Mucosa of gallbladder (tissue), 1 donor: ENCODE results near the gene WDR86. TPM values are rescaled to one million over a fixed set of nuclear protein-coding genes. Genes with fewer than 3 reads are reported as not detected.

Experiments used
- DNase-seq: peaks from one replicate; pipeline ENCODE4 v3.0.0-alpha.2; 2020; ENCODE audit warnings: low spot score
- total RNA-seq: library from RNA; stranded (reverse); gene quantifications from one replicate; pipeline ENCODE4 v1.2.1, GENCODE V29; 2021
- donor health status: DM: no; HTN: no; CAD: no.

The WDR86 gene
- total RNA-seq, 1 donor from 2014 or later = 2.9 TPM

DNA sequence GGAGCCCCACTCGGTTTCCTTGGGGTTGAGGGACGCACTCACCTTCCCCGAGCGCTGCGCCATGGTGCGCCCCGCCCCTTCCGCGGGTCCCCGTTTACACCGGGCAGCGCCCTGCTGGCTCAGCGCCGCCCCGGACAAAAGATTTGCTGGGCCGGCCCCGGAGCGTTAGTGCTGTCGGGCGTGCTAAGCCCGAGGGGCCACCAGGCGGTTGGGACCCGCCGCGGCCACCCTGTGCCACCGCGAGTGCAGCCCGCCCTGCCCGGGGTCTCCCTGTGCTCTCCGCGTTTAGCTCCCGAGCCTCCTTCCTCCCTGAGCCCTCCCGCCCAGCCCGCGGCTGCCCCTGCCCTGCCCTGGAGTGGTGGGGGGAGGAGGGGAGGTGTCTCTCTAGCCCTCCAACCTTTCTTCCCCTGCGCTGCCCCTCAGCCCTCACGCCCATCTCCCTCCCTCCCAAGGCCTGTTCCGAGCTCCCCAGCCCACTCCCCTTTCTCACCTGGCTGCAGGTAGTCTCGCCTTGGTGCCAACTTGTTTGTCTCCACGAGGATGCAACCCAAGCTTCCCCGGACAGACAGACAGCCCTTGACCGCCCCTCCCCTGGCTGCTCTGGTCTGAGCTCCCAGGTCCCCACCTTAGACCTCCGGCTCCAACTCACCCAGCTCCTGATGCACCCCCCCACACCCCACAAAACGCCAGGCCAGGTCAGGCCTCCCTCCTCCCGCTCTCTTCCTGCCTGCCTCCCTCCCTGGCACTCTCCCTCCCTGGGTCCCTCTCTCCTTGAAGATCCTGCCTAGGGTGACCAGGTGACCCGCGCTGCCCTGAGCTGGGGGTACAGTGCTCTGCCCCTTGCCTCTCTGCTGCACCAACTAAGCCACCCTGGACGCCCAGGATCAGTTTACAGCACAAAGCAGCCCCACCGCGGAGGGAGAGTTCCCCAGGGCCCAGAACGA is 30.3 kb upstream of the WDR86 start, which contains the start of gene CRYGN:
TSS of gene CRYGN (minus strand) at position 287 of the 944 bp plus-strand sequence. CDS start at position 63, 224 bp downstream.
- DNase-seq = no peak

DNA sequence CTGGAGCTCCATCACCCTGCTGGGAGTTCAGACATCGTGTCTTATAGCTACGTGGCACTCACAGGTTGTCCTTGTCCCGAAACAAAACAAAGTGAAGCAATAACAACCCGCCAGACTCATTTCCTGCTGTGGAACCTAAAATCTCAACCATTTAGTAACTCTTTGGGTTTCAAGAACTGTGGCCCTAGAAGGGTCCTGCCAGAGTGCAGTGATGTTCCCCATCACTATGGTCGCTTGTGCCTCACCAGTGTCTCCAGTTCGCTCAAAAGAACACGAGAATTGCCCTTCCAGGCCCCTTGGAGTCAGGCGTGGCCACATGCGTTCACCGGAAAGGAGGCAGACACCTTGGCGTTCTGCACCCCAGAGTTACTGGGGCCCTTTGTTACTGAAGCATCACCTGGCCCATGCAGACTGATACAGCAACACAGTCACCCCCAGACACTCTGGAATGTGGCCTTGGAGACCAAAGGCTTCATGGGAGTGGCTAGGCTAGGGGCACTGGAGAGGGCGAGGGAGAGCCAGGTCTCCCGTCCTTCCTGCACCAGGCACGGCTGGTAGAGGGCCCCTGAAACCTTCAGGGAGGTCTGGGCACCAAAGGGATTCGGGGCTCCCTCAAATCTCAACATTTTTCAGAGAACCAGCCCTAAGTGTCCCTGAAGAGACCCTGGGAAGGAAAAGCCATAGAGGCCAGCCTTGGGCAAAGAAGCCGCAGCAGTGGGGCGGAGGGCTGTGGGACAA is 29.2 kb upstream of the WDR86 start:
- DNase-seq = no peak

DNA sequence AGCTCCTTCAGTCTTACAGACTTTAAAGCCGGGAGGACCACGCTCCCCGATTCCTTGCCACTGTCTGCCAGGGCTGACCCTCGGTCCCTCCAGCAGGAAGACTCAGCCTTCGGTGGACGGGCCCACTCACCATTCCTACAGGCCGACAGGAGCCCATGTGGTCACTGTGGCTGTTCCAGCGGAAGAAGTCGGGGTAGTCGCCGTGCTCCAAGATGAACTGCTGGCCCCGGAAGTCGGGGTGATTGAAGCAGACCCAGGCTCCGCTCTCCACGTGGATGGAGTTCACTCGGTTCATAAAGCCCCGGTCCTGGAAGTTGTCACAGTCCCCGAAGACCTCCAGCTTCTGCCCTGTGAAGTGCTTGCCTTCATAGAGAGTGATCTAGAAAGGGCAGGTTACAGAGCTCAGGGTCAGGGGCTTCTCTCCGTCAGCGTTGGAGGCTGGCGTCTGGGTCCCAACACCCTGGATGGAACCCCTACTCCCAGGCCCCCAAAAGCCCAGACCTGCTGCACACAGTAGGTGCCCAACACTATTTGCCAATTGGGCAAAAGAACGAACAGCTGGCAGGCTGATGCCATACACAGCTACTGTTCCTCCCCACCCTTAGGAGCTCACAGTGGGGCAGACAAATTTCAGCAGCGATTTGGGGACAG is 28.2 kb upstream of the WDR86 start:
- no peak for DNase-seq

DNA sequence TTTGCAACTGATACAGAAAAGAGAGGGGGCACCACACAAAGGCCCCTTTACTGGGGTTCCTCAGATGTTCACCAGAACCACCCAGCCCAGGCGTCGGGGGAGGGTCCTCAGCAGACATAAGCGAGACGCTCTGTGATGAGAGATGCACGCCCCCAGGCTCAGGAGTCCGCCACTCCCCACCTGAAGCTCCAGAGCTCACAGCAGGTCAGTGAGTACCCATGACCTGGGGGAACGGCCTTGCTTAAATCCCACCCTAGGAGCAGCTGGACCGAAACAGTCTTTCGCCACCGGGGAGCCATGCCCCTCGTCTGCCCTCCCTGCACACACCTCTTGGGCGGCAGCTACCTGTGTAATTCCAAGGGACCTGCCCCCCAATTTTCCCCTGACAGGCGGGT is 27.3 kb upstream of the WDR86 start:
- no peak for DNase-seq

DNA sequence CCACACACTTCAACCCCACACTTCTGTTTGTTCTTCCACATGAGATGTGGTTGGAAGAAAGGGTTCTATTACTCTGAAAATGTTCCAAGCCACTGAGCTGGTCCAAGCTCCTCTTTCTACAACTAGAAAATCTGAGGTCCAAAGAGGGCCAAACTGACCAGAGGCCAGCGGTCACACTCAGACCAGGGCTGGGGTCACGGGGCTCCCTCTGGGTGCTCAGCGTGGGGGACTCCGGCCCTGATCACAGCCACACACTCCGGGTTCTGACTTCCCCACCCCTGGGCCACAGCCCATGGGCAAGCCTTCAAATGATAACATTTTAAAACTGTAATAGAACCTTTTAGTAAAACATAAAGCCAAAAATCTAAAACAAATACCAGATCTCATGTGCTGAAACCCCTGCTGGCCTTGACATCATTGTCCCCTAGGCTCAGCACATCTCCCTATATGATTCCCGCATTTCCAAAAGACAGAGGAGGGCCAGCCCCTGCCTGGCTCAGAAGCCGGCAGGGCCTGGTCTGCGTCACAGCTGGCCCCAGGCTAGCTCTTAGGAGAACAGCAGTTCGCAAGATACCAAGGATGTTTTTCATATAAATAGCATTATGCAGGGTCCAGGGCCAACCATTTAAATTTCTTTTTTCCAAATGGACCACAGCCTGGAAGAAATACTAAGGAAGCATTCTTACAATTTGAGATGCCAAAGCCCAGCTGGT is 26.8 kb upstream of the WDR86 start:
- peak; percentile 46 for DNase-seq

DNA sequence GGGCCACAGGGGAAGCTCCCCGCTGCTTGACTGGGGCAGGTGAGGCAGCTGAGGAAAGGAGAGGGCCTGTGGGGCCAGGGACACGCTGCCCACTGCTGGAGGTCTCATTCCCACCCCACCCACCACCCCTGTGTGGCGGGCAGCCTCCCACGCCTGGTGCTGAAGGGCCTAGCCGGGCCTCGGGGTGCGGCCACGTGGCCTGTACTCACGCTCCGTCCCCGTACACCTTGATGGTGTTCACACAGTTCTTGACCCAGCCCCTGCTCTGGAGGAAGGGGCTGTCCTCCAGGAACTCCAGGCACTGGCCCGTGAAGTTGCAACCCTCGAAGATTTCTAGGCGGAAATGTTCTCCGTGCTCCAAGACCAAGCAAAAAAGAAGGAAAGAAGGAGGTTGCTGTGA is 26.1 kb upstream of the WDR86 start:
- no peak for DNase-seq

DNA sequence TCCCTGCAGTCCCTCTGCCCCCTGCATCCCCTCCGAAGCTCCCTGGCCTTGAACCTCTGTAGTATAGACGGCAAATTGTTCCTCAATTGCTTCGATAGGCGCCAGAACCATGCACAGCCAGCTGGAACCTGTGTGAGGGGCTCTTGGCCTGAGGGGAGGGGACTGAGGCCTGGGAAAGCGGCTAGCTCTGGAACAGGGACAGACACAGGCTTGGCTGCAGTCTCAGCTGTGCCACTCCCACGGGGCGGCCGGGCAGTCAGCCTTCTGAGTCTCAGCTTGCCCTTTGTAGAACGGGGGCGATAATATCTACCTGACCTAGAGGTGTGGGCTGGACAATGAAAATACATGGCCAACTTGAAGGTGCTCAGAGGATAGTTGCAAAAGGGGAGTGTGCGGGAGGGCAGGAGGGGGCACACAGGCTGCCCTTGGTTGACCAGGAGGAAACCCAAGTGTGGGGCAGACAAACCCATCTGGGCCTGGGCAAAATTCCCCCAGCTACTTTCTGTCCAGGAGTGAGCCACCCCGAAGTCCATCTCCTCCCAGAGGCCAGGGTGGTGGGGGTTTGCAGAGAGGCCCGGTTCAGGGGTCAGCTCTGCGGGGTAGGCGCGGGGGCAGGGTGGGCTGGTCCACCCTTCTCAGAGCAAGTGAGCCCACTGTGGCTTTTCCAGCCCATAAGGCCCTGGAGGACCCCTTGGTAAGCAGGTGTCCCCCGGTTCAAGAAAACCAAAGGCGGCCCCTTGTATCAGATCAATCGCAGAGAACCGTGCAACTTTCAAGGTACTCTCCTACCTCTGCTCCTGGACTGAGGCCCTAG is 25.5 kb upstream of the WDR86 start:
- DNase-seq = no peak

DNA sequence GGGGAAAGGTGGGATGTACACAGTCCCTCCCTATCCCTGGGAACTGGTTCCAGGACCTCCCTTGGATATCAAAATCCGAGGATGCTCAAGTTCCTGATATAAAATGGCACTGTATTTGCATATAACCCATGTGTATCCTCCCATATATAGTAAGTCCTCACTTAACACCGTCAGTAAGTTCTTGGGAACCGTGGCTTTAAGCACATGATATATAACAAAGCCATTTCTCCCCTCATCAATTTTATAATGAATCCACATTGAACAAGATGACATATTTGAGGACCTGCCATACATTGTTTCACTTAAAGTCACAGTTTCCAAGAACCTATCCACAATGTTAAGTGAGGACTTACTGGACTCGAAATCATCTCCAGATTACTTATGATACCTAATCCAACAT is 24.7 kb upstream of the WDR86 start:
- DNase-seq = no peak

DNA sequence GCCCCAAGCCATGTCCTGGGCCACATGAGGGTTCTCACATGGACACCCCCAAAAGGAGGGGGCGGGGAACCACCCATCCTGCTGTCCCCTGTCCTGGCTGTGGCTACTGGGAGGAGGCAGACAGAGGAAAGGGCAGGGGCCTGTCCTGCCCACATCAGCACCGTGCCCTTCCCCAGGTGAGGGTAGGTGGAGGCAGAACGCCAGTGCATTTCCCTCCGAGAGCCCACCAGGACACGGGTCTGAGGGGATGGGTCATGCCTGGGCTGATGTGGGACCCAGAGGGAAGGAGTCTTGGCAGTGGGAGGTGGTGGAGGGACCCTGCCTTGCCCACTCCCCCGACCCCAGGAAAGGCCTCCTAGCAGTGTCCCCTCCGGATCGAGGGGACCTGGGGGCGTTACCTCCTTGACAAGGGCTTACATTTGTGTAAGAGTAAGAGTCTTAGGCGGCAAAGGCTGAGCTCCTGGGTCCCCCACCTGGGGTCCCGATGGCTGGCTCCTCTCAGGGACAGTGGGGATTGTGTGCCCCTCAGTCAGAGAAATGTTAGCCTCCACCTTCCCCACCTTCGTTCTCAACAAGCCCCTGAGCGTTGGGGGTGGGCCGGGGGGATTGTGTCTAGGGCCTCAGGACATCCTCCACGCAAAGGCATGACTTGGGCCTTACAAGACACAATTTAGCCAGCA is 24.0 kb upstream of the WDR86 start:
- no peak for DNase-seq

DNA sequence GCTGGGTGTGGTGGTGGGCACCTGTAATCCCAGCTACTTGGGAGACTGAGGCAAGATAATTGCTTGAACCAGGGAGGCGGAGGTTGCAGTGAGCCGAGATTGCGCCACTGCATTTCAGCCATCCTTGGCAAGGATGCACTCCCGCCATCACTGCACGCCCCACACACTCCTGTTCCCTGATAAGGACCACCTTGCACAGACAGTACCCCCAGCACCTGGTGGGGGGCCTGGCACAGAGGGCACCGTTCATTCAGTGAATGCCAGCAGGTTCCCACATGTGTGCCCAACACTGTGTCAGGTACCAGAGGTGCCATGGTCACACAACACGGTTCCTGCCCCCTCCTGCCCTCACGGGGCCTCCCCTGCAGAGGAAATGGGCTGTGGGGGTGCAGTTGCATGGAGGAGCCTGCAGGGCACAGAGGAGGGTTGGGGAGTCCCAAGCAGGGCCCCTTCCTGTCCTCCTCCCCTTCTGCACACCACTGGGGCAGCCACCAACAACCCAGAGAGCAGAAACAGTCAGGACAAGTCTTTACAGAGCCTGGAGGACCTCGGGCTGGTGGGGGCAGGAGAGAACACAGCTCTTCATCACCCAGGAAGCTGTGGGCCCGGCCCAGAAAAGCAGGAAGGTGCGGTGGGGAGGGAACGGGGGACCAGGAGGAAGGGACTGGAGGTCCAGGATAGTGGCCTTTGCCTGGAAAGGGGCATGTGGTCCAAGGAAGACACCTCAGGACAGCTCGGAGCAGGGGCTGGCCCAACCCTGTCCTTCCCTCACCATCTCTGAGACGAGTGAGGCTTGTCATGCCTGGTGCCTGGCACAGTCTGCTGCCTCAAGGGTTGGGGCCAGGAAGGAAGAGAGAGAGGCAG is 23.1 kb upstream of the WDR86 start:
- no peak for DNase-seq

DNA sequence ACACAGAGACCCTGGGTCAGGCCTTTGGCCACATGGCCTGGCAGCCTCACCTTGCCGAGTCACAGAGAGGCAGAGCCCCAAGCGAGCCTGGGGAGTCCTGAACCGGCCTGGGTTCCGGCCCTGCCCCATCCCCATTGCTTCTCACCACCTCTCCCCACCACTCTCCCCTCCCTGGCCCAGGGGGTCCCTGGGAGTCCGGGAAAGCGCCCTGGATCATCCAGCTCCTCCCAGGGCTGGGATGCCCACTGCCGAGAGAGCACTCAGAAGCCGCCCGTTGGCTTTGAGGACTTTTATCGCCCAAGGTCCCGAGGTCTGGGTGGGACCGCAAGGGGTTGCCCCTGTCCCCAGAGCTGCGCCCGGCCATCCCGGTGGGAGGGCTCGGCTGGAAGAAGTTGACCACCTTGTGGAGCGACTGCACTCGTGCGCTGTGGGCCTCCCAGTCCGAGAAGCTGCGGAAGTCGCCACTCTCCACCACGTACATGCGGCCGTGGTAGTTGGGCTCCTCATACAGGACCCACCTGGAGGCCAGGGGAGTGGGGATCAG is 22.0 kb upstream of the WDR86 start:
- no peak for DNase-seq

DNA sequence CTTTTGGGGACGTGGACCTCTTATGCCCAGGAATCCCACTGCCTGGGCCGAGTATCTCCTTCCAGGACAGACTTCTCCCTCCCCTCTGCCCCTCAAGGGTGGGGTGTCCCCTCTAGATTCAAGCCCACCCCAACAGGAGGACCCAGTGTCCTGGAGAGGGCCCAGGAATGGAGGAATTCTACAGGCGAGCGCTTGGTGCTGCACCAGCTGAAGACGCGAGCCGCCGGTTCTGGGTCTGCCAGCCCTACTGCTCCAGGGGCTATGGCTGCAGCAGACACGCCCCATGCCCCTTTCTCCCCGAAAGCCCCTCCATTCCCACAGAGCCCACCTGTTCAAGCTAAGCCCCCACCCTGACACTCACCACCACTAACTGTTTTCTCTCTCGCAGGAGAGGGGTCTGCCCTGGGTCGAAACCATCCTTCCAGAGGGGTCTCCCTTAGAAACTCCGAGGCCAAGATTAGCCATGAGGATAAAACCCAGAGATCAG is 21.5 kb upstream of the WDR86 start:
- DNase-seq = no peak

DNA sequence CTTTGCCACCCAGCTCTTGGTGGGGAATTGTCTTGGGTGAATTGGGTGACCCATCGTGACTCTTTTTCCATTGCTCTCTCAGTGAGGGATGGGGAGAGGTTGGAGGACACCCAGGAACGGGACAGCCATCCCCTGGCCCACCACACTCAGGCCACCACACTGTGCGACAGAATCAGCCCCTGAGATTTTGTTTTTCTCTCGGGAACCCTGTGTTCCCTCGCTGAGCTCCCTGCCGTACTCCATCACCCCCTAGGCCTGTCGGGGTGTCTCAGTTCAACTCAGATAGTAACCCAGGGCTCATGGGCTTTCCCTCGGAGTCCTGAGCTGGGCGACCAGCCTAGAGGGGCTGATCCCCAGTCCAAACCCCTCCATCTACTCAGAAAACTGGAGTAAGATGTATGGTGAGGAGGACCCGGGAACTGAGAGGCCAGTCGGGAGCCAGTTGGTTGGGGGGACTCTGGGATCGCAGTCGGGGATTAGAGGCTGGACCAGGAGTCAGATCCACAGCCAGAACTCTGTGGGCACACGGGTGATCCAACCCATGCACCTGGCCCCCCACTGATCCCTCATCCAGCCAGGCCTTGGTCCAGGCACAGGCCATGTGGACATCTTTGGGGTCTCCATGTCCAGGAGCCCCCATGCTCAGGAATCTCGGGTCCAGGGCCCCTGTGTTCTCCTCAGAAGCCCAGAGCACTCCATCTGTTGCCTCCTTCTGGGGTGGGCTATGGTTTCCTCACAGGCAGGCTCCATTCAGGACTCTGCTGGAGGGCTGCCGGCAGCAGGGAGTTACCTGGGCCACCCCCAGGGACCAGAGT is 20.8 kb upstream of the WDR86 start:
- no peak for DNase-seq

DNA sequence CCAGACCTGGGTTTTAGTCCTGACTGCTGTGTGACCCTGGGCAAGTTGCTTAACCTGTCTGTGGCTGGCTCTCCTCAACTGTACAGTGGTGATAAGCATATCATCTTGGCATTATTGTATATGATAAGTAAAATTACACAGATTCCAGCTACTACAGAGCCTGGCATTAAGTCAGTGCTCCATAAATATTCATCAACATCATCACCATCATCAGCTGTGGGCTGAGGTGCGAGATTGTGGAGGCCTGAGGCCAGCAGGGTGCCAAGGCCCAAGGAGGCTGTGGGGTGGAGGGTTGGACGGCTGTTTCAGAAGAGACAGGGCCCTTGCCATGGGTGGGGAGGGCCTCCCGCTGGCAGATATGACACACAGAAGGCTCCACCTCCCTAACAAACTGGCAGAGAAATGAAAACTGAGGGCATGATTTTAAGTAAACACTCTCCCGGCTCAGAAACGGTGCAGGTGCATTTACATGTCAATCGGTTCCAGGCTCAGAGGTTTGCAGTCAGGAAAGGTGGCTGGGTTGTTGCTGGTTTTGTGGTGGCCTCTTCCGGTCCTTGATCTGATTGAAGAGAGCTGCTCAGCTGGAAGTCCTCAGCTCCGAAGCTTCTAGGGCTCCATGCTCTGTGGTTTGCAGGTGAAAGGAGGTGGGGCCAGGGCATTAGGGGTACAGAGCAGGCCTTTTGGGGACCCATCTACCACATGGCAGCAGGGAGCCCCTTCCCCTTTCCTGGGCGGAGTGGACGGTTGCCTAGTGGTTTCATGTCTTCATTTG is 19.9 kb upstream of the WDR86 start:
- DNase-seq = no peak

DNA sequence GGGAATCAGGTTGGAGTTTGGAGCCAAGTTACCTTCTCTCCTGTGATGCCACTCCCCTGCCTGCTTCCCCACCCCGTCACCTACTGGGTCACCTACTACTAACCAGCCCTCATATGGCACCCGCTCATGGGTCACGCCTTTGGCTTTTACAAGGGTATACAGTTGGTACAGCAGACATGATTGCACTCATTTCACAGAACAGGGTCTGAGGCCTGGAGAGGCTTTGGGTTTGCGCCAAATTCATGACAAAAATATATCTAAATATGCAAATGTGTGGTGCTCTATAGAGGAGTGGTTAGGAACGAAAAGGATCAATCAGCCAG is 19.4 kb upstream of the WDR86 start:
- no peak for DNase-seq

DNA sequence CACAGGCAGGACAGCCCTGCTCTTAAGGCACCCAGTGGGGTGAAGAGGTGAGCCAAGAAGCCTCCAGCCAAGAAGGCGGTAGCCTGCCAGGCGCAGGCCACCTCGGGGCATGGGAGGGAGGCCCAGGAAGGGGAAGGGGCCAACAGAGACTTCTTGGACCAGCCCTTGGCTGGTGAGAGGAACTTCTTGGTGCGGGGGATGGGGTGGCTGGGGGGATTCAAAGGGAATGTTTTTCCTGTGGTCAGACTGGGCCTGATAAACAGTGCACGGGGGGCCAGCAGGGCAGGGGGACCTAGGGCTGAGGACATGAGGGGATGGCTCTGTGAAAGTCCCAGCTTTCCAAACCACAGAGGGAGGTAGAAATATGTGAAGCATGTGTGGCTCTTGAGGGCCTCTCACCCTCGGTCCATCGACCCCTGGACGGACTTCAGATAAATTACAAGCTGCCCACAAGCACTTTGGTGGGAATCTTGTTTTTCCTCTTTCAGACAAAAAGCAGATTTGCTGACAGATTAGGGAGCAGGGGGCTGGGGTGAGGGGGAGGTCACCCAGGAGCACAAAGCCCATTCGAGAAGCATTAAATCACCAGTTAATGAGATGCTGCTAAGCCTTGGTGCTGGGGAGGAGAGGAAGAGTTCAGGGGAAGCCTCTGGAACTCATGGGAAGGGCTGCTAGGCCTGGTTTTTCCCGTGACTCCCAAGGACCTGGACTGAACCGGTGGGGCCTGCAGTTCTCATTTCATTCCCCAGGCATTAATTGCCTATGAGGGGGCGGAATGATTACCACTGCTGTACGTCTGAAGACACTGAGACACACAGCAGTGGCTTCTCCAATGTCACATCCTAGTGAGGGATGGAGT is 18.8 kb upstream of the WDR86 start:
- DNase-seq = no peak
